ENCODE results near the gene LARGE2.

LARGE2 gene

DNA sequence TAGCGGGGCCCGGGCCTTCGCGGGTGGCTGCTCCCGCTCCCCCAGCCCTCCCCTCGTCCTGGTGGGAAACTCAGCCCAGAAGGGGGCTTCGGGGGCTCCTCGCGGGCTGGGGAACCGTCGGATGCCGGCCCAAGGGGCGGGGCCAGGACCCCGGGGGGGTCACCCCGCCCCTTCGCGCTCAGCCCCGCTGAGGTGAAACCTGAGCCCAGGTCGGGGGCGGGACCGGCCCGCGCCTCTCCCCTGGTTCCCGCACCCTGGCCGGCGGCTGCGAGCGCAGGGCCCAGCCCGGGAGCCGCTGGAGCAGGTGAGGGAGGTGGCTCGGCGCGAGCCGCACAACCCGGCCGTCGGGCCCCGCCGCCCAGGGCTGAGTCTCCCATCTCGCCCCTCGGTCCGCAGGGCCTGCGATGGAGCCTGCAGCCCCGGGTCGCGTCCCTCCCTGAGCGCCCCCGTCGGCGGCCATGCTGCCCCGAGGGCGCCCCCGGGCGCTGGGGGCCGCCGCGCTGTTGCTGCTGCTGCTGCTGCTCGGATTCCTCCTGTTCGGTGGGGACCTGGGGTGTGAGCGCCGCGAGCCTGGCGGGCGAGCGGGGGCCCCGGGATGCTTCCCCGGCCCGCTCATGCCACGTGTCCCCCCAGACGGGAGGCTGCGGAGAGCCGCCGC, at the start of gene LARGE2:
Gene LARGE2 (plus strand): TSS at position 232 of the 658 bp plus-strand sequence. CDS start 227 bp downstream, at position 459.
- CTCF ChIA-PET = interaction anchor here (0.8 to 1.6 kb wide), 3 partner anchors 8 to 151 kb away, joined by 3 to 6 read pairs (median 3); no protein-coding TSS in a partner anchor
- TF ChIP-seq, protein P1, sequence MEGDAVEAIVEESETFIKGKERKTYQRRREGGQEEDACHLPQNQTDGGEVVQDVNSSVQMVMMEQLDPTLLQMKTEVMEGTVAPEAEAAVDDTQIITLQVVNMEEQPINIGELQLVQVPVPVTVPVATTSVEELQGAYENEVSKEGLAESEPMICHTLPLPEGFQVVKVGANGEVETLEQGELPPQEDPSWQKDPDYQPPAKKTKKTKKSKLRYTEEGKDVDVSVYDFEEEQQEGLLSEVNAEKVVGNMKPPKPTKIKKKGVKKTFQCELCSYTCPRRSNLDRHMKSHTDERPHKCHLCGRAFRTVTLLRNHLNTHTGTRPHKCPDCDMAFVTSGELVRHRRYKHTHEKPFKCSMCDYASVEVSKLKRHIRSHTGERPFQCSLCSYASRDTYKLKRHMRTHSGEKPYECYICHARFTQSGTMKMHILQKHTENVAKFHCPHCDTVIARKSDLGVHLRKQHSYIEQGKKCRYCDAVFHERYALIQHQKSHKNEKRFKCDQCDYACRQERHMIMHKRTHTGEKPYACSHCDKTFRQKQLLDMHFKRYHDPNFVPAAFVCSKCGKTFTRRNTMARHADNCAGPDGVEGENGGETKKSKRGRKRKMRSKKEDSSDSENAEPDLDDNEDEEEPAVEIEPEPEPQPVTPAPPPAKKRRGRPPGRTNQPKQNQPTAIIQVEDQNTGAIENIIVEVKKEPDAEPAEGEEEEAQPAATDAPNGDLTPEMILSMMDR (IDR thresholded peaks at IDR 0.05; ENCODE audit: control extremely low read depth, extremely low read depth, low read depth, missing control alignments) = no peak
- DNase-seq (ENCODE audit: extremely low spot score) = no peak
- POLR2A ChIA-PET = no interaction called here

DNA sequence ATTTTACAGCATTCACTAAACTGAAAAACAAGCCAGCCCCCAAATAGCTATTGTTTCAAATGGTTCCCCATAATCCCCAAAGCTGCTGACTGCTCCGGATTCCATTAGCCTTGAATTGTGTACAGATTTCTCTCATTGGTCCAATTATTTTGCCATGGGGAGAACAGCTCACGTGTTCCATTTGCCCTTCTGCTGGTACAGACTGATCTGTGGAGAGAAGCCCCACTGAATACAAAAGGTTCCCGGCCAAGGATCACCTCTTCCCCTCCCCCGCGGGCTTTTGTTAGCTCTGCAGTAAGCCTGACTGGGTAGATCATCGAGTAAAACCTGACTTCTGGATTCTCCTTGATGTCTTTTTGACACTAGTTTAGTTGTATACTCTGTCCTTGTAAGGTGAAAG, 46.1 kb upstream of the LARGE2 start:
- ChIA-PET POLR2A (interaction anchor here (1.0 kb wide), 1 partner anchor 29 kb away, joined by 3 read pairs; the partner anchor contains the start of gene CRY2), CTCF (interaction anchor here (1.2 to 1.5 kb wide), 3 partner anchors 9 to 88 kb away, joined by 4 to 6 read pairs (median 4); no protein-coding TSS in a partner anchor)
- TF ChIP-seq, protein P1 (IDR thresholded peaks at IDR 0.05; ENCODE audit: control extremely low read depth, extremely low read depth, low read depth, missing control alignments) = no peak
- DNase-seq (ENCODE audit: extremely low spot score) = no peak

DNA sequence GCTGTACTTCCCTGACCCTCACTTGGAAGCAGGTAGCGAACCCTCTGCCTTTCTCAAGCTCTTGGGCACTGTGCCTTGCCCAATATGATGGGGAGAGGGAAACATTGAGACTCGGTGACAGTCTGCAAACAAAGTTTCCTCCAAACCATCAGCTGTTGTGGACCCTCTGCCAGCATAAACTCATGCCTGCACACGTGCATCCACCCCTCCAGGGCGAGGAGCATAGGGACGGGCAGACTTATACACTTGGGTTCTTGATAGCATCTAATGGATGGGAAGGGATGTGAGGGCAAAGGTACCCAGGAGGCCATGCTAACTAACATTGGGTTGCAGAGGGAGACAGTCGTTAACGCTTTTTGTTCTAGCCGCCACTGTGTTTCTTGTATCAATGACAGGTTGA, 45.2 kb upstream of the LARGE2 start:
- TF ChIP-seq, protein P1 (IDR thresholded peaks at IDR 0.05; ENCODE audit: control extremely low read depth, extremely low read depth, low read depth, missing control alignments) = no peak
- ChIA-PET POLR2A (interaction anchor here (1.0 kb wide), 1 partner anchor 30 kb away, joined by 3 read pairs; the partner anchor contains the start of gene CRY2), CTCF (interaction anchor here (1.3 to 1.5 kb wide), 2 partner anchors 87 to 105 kb away, joined by 3 to 4 read pairs; no protein-coding TSS in a partner anchor)
- no peak for DNase-seq (ENCODE audit: extremely low spot score)

DNA sequence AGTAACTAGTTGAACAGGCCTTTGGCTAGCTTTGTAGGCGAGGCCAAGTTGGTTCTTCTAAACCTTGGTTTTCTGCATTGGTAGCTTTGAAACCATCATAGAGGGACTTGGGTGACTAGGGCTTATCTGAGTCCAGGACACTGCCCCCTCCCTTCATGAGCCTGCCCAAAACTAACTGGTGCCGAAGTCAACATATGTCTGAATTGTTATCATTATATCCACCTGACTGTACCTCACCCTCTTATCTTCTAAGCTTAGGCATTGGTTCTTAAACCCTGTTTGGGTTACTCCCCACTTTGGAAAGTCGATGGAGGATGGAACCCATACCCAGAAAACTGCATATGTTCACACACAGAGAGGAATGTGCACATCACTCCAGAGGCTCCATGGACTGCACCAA, 44.6 kb upstream of the LARGE2 start:
- no peak for DNase-seq (ENCODE audit: extremely low spot score)
- ChIA-PET CTCF (interaction anchor here (1.3 to 1.5 kb wide), 2 partner anchors 87 to 106 kb away, joined by 3 to 4 read pairs; no protein-coding TSS in a partner anchor), POLR2A (no interaction called here)
- TF ChIP-seq, protein P1 (IDR thresholded peaks at IDR 0.05; ENCODE audit: control extremely low read depth, extremely low read depth, low read depth, missing control alignments) = no peak

DNA sequence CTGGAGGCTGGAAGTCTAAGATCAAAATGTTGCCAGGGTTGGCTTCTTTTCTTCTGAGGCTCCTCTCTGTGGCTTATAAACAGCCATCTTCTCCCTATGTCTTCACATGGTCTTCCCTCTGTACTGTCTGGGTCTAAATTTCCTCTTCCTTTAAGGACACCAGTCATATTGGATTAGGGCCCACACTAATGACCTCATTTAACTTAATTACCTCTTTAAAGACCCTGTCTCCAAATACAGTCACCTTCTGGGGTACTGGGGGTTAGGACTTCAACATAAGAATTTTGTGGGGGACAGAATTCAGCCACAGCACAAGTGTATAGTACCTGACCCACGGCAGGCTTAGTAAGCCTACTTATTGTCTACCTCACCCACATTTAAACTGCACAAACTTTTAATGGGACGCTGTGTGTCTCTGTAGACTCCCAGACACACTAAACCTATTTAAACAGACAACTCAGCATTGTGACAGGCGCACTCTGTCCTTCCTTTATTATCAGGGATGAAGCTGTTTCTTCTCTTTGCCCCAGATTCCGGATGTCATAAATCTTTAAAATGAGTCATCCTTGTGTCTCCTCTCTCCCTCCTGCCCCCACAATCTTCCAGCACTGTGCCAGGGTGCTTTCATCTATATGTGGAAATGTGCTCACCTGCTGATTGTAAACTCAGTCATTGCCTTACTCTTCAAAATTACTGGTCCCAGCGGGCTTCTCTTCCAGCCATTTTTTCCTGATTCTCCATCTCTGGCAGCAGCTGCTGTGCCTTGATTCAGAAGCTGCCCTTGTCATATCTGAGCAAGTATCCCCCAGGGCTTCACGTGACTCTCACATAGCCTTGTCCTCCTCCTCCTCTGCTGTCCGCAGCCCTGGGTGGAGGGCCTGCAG, 42.4 kb upstream of the LARGE2 start:
- POLR2A ChIA-PET = interaction anchor here (1.0 kb wide), 1 partner anchor 33 kb away, joined by 3 read pairs; the partner anchor contains the start of gene CRY2

More for the DNA sequence above, 42.4 kb upstream of the LARGE2 start:
- CTCF ChIA-PET = interaction anchor here (0.9 to 3.0 kb wide), 2 partner anchors 7 to 8 kb away, joined by 3 to 12 read pairs; no protein-coding TSS in a partner anchor
- DNase-seq (ENCODE audit: extremely low spot score) = no peak
- TF ChIP-seq, protein P1 (IDR thresholded peaks at IDR 0.05; ENCODE audit: control extremely low read depth, extremely low read depth, low read depth, missing control alignments) = no peak
